Activated T-helper 1 cell treated with anti-CD3 and anti-CD28 coated beads, Interleukin-2, amount 50 U/mL, for 16 hours (primary cell): ENCODE data around the gene KIZ.

Experiments used
- DNase-seq, 2 donors: peaks; one replicate each; pipeline ENCODE4 v3.0.0-alpha.2; 2020; ENCODE audit warnings: low read depth in 1 of 2, low spot score in 1 of 2

Gene KIZ

GRCh38 chr20:21259346-21259745, 133.5 kb downstream of the KIZ start:
- DNase-seq = no peak

DNA sequence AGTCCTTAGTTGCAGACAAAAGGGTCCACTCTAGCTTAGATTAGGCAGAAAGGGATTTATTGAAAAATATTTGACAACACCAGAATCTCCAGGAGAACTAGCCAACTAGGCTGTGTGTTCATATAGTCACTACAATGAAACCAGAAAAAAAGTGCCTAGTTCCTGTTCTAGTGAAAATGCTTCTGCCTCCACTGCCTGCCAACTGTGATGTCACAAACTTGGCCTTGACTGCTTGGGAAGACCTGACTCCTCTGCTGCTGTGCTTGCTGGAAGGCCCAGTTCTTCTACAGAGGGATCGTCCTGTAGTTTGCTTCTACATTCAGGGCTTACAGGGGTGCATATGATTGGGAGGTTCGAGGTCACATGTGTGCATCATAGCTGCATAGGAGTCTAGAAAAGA, 136.9 kb downstream of the KIZ start:
- DNase-seq = no peak

DNA sequence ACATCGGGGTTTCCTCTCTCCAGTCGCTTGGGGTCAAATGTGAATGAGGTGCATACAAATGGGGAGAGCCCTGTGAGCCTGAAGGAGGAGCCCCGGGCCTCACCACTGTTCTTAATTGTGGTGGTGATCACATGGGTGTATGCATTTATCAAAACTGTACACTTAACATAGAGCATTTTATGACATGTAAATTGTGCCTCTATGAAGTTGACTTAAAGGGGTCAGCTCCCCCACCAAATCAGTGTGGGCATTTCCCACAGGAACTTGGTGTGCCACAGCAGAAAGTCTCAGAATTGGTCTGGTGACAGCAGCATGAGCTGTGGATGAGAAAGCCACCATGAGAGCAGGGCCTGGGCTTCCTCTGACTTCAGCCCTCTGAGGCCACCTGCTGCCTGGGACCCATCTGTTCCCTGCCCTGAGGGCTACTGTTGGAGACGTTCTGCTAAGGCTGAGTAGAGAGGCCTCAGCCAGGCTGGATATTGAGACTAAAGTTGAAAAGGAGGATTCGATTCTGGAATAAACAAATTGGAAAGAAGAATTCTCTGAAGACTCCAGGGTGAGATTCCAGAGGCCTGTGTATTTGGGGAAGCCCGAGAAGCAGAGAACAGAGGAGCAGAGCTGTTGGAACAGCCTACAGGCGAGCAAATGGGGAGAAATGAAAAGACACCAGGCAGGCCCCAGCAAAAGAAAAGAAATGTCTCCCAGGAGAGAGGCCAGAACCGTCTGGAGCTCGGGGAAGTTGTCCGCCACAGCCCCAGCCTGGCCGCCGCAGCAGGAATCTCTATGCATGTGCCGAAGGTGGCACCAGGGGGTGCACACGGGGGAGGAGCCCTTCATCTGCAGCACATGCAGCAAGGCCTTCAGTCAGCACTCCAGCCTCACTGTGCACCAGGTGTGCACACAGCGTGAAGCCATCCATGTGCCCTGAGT, 139.6 kb downstream of the KIZ start:
- no peak for DNase-seq

DNA sequence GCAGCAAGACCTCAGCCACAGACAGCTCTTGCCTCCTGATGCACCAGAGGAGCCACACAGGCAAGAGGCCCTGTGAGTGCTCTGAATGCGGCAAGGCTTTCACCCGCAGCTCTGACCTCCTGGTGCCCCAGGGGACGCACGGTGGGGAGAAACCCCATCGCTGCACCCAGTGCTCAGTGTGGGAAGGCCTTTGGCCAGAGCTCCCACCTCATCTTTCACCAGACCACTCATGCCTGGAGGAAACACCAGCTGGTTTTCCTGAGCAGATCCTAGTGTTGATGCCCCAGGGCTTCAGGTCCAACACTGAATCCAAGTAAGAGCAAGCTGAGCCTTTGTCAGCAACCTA, 140.3 kb downstream of the KIZ start:
- no peak for DNase-seq

GRCh38 chr20:21269772-21270171, 143.9 kb downstream of the KIZ start:
- no peak for DNase-seq

GRCh38 chr20:21270806-21271205, 144.9 kb downstream of the KIZ start:
- no peak for DNase-seq

DNA sequence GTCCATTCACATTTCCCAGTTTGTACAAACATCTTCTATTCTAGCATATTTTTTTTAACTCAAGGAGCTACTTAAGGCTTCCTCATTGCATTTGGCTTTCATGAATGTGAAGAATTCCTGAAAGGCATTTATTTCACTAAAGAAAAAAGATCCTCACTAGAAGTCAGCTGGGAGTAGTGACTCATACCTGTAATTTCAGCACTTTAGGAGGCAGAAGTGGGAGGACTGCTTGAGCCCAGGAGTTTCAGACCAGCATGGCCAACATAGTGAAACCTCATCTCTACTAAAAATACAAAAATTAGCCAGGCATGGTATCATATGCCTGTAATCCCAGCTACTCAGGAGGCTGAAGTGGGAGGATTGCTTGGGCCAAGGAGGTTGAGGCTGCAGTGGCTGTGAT, 146.4 kb downstream of the KIZ start:
- no peak for DNase-seq

DNA sequence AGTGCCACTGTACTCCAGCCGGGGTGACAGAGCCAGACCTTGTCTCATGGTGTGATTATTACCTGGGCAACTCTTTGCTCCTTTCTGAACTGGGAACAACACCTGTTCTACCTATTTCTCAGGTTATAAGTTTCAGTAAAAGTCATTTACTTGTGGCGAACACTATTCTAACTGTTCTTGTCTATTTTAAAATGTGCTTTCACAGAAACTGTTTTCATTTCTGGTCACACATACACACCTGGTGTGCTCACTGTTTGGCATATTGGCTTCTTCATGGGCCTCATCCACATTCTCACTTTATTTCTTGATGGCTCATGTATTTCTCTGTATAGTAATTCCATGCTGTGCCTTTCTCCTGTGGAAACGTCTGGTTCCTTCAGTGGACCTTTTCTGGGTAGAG, 146.8 kb downstream of the KIZ start:
- DNase-seq = no peak

GRCh38 chr20:21273755-21274386, 148.0 kb downstream of the KIZ start:
- DNase-seq = no peak

DNA sequence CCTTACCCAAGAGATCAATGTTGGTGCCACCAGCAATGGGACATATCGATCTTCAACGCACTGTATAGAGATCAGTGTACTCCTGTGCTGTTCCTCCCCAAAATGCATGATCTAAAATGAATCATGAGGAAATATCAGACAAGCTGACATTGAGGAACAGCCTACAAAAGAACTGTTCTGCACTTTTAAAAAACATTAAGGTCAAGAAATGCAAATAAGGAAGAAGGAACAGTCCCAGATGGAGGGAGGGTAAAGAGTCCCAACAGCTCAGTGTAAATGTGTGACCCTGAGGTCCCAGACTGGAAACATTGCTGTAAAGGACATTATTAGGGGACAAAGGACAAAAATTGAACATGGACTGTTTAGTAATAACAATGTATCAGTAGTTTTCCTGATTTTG, 152.9 kb downstream of the KIZ start:
- DNase-seq = no peak

DNA sequence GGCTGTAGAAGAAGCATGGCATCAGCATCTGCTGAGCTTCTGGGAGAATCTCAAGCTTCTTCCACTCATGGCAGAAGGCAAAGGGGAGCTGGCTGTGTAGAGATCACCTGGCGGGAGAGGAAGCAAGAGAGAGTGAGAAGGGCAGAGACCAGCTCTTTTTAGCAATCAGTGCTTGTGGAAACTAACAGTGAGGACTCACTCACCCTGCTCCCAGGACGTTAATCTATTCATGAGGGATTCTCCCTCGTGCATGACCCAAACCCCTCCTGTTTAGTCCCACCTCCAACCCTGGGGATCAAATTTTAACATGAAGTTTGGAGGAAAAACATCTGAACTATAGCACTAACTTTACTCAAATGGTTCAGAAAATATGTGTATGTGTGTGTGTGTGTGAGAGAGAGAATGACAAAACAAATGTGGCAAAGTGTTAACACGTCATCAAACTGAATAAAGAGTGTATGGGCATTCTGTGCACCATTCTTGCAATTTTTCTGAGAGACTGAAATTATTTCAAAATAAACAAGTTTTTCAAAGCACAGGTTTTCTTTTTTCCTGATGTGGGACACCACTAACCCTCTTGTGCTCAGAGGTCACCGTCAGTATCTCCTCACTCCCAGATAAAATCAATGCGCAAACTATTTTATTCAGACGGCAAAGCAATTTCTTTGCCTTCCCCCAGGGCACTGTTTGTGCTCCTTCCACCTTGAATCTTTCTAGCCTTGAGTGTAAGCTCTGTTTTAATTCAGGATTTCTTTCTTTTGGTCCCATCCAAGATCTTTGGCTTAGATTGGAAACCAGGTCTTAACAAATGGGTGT, 154.0 kb downstream of the KIZ start:
- DNase-seq = no peak

- DNase-seq = no peak
Measured at GRCh38 chr20:21280522-21281016, 154.7 kb downstream of the KIZ start.

DNA sequence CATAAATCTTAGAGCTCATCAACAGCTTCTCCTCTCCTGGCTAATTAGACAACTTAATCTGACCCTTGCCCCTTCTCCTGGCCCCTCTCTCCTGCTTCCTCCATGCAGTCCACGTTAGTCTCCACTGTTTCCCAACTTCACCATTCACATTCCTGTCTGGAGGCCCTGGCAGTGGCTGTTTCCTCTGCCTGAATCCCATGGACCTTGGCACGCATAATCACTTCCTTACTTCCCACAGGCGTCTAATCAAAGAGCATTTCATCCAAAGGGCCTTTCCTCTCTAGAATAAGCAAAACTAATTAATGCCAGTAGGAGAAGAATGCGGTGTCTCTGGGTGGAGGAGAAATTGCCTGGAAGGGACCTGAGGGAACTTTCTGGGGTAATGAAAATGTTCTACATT, 160.9 kb downstream of the KIZ start:
- no peak for DNase-seq

- no peak for DNase-seq
Measured at GRCh38 chr20:21288587-21289370, 162.9 kb downstream of the KIZ start.

GRCh38 chr20:21289651-21290050, 163.8 kb downstream of the KIZ start:
- DNase-seq = no peak

DNA sequence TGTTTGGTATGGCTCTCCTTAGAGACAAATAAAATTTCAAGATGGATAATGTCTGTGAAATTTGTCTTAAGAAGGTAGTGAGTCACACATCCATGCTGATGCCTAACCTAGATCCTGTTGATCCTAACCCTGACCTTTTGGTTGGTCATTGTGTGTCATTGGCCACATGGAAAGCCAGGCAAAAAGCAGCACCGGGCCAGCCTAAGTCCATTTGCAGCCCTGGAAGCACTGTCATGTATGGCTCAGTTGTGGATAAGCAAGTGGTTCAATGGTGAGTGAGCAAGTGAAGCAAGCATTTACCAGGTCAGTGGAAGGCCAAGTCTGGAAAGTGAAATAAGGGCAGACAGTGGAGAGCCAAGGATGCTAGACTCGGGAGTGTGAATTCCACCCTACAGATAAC, 165.1 kb downstream of the KIZ start:
- no peak for DNase-seq

GRCh38 chr20:21294755-21295154, 168.9 kb downstream of the KIZ start:
- no peak for DNase-seq
